Measurements from ENCODE around the gene PCDHGB1.
"Not testable (repeated sequence)": the region's sequence is repeated elsewhere in the genome, so short reads cannot be mapped to it uniquely, and the experiment has no call there.

Gene PCDHGB1

DNA sequence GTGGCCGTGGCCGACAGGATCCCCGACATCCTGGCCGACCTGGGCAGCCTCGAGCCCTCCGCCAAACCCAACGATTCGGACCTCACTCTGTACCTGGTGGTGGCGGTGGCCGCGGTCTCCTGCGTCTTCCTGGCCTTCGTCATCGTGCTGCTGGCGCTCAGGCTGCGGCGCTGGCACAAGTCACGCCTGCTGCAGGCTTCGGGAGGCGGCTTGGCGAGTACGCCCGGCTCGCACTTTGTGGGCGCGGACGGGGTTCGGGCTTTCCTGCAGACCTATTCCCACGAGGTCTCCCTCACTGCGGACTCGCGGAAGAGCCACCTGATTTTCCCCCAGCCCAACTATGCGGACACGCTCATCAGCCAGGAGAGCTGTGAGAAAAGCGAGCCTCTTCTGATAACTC, 3.9 kb upstream of the PCDHGB1 start:
- not testable (repeated sequence) for DNase-seq

DNA sequence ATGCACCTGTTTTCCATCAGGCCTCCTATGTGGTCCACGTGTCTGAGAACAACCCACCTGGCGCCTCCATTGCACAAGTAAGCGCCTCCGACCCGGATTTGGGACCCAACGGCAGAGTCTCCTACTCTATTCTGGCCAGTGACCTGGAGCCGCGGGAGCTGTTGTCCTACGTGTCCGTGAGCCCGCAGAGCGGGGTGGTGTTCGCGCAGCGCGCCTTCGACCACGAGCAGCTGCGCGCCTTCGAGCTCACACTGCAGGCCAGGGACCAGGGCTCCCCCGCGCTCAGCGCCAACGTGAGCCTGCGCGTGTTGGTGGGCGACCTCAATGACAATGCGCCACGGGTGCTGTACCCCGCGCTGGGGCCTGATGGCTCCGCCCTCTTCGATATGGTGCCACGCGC, 1.7 kb downstream of the PCDHGB1 start:
- no peak for DNase-seq

DNA sequence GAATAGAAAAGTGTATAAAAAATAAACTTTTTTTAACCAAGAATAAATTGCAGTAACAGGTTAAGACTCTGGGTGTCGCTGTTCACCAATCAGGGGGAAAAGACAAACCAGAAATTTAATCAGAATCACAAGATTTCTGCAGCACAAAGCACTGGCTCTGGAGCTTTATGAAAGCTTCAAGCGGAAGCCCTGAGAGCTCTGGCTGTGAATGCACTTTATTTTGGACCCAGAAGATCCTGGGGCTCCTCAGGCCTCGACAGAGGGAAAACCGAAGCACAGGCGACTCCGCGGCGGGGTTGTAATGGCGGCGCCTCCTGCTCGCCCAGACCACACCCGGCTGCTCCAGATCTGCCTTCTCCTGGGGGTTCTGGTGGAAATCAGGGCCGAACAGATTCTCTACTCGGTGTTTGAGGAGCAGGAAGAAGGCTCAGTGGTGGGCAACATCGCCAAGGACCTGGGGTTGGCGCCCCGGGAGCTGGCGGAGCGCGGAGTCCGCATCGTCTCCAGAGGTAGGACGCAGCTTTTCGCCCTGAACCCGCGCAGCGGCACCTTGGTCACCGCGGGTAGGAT, 5.1 kb downstream of the PCDHGB1 start, which contains the start of gene PCDHGA4:
PCDHGA4 (plus strand) TSS at position 122 of the 570 bp plus-strand sequence; CDS start at position 209, 87 bp downstream.
- DNase-seq = no peak

DNA sequence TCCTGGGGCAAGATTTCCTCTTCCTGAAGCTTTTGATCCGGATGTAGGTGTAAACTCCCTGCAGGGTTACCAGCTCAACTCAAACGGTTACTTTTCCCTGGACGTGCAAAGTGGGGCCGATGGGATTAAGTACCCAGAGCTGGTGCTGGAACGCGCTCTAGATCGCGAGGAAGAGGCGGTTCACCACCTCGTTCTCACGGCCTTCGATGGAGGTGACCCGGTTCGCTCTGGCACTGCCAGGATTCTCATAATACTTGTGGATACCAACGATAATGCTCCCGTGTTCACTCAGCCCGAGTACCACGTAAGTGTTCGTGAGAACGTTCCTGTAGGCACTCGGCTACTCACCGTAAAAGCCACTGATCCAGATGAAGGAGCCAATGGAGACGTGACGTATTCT, 5.7 kb downstream of the PCDHGB1 start:
- DNase-seq = no peak

DNA sequence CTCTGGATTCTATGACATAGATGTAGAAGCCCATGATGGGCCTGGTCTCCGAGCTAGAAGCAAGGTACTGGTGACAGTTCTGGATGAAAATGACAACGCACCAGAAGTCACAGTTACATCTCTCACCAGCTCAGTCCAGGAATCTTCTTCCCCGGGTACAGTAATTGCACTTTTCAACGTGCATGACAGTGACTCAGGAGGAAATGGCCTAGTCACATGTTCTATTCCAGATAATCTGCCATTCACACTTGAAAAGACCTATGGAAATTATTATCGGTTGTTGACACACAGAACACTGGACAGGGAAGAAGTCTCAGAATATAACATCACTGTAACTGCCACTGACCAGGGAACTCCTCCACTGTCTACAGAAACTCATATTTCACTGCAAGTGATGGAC, 6.2 kb downstream of the PCDHGB1 start:
- no peak for DNase-seq

DNA sequence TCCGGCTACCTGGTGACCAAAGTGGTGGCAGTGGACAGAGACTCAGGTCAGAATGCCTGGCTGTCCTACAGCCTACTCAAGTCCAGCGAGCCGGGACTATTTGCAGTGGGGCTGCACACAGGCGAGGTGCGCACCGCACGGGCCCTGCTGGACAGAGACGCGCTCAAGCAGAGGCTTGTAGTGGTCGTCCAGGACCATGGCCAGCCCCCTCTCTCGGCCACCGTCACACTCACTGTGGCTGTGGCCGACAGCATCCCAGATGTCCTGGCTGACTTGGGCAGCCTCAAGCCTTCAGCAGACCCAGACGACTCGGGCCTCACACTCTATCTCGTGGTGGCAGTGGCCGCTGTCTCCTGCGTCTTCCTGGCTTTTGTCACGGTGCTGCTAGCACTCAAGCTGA, 7.1 kb downstream of the PCDHGB1 start:
- no peak for DNase-seq

DNA sequence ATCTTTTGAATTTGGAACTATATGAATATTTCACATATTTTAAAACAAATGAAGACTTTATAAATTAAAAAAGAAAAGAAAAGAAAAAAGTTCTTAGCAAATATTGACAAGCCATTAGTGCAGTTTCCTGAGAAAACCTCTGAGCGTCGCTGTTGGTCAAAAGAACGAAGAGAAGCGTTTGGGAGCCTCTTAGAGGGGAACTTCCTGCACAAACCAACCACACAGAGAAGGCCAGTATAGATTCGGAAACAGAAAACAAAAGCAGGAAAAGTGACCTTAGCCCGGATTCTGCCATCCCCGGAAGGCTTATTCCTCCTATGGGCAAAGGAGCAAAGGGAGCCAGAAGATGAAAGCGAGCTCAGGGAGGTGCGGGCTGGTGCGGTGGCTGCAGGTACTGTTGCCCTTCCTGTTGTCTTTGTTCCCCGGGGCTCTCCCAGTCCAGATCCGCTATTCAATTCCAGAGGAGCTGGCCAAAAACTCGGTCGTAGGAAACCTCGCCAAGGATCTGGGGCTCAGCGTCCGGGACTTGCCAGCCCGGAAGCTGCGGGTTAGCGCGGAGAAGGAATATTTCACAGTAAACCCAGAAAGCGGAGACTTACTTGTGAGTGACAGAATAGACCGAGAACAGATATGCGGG, 10.0 kb downstream of the PCDHGB1 start, which contains the start of gene PCDHGB2:
PCDHGB2 (plus strand) TSS at position 205 of the 637 bp plus-strand sequence; CDS start at position 347, 142 bp downstream.
- no peak for DNase-seq

DNA sequence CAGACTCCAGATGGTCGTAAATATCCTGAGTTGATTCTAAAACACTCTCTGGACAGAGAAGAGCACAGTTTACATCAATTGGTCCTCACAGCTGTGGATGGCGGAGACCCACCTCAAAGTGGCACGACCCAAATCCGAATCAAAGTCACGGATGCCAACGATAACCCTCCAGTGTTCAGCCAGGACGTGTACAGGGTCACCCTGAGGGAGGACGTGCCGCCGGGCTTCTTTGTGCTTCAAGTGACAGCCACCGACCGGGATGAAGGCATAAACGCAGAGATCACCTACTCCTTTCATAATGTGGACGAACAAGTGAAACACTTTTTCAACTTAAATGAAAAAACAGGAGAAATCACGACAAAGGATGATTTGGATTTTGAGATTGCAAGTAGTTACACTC, 10.8 kb downstream of the PCDHGB1 start:
- no peak for DNase-seq

DNA sequence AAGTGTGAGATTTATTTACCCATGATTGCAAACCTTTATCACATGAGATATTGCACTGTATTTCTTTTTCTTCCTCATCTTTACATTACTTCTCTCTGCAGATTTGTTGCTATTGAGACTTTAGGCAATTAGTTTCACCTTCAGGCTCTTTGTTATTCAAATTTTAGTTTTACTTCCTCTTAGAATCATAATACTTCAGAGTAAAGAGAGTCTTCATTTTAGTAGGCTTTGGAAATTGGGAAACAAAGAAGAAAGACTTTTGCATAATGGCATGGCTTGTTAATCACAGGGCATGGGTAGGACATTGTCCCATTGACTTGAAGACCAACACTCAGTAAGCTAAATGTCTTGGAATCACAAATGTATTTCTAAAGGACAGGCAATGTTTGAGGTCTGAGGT, 12.8 kb downstream of the PCDHGB1 start:
- no peak for DNase-seq

DNA sequence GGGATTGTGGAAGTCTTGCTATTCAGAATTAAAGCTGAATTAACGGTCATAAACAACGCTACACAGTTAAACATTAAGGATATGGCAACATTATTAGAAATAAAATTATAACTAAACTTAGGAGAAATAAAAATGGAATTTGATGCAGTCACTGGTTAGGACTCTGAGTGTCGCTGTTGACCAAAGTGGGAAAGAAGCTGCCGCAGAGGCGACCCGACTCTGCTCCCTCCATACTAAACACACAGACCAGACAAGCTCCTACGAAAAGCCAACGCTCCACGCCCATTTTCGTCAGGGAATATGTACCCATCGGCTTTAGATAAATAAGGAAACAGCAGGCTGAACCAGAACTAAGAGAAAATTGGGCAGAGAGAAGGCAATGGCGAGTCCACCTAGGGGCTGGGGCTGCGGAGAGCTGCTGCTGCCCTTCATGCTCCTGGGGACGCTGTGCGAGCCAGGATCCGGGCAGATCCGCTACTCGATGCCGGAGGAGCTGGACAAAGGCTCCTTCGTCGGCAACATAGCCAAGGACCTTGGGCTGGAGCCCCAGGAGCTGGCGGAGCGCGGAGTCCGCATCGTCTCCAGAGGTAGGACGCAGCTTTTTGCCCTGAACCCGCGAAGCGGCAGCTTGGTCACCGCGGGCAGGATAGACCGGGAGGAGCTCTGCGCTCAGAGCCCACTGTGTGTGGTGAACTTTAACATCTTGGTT, 14.2 kb downstream of the PCDHGB1 start, which contains the start of gene PCDHGA5:
PCDHGA5 (plus strand) TSS at position 211 of the 709 bp plus-strand sequence; CDS start at position 380, 169 bp downstream.
- DNase-seq = no peak

DNA sequence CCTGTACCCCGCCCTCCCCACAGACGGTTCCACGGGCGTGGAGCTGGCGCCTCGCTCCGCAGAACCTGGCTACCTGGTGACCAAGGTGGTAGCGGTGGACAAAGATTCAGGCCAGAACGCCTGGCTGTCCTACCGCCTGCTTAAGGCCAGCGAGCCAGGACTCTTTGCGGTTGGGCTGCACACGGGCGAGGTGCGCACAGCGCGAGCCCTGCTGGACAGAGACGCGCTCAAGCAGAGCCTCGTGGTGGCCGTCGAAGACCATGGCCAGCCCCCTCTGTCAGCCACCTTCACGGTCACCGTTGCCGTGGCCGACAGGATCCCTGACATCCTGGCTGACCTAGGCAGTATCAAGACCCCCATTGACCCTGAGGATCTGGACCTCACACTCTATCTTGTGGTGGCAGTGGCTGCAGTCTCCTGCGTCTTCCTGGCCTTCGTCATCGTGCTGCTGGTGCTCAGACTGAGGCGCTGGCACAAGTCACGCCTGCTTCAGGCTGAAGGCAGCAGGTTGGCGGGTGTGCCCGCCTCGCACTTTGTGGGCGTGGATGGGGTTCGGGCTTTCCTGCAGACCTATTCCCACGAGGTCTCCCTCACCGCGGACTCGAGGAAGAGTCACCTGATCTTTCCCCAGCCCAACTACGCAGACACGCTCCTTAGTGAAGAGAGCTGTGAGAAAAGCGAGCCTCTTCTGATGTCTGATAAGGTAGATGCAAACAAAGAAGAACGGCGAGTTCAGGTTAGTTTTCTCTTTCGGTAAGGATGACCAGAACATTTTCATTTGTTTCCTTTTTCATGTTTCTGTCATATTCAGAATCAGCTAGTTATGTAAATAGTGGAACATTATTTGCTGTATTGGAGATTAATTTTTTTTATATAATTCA, 16.4 kb downstream of the PCDHGB1 start:
- DNase-seq = no peak

DNA sequence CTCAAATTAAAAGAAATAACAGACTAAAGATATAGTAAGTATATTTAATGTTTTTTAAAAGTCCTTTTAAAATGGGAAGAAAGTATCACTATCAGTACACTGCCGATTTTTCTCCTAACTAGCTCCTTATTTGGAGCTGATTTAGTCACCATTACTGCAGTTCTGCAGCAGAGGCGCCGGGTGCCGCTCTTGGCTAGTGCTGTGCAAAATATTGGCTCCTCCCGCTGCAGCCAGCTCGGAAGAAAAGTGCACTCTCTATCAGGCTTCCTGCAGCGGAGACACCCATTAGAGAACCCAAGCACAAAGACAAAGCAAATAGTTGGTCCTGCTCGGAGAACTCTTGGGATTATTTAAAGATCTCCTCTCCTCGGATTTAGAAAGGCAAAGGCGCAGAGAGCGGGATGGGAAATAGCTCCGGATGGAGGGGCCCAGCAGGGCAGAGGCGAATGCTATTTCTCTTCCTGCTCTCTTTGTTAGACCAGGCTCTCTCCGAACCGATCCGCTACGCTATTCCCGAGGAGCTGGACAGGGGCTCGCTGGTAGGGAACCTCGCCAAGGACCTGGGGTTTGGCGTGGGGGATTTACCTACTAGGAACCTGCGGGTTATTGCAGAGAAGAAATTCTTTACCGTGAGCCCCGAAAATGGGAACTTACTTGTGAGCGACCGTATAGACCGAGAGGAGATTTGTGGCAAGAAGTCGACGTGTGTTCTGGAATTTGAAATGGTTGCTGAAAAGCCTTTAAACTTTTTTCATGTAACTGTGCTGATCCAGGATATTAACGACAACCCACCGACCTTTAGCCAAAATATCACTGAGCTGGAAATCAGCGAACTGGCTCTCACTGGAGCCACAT, 20.3 kb downstream of the PCDHGB1 start, which contains the start of gene PCDHGB3:
PCDHGB3 (plus strand) TSS at position 249 of the 855 bp plus-strand sequence; CDS start at position 402, 153 bp downstream.
- DNase-seq = no peak

DNA sequence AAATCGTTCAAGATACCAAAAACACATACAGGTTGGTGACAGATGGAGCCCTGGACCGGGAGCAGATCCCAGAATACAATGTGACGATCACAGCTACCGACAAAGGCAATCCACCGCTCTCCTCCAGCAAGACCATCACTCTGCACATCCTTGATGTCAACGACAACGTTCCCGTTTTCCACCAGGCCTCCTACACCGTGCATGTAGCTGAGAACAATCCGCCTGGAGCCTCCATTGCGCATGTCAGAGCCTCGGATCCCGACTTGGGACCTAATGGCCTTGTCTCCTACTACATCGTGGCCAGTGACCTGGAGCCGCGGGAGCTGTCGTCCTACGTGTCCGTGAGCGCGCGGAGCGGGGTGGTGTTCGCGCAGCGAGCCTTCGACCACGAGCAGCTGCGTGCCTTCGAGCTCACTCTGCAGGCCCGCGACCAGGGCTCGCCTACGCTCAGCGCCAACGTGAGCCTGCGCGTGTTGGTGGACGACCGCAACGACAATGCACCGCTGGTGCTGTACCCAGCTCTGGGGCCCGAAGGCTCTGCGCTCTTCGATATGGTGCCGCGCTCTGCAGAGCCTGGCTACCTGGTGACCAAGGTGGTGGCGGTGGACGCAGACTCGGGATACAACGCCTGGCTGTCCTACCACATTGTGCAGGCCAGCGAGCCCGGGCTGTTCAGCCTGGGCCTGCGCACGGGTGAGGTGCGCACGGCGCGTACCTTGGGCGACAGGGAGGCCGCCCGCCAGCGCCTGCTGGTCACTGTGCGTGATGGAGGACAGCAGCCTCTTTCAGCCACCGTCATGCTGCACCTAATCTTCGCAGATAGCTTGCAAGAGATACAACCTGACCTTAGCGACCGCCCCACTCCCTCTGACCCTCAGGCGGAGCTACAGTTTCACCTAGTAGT, 21.9 kb downstream of the PCDHGB1 start:
- DNase-seq = no peak

DNA sequence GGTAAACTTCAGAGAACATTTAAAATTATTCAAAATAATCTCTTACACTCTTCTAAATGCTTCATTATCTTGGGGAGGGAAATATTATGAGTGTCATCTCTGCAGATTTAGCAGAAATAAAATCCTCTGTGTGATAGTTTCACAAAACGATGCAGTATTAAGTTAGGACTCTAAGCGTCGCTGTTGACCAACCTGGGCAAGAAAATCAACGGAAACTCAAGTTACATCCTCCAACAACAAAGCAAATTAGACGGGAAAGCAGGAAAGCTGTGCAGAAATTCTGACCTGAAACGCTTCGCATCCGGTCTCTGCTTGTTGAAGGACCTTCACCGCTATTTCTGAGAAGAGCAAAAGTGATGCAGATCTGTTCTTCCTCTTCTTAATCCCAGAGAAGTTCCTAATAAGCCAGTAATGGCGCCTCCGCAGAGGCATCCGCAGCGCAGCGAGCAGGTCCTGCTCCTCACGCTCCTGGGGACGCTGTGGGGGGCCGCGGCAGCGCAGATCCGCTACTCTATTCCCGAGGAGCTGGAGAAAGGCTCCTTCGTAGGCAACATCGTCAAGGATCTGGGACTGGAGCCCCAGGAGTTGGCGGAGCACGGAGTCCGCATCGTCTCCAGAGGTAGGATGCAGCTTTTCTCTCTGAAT, 23.9 kb downstream of the PCDHGB1 start, which contains the start of gene PCDHGA6:
PCDHGA6 (plus strand) TSS at position 219 of the 645 bp plus-strand sequence; CDS start at position 412, 193 bp downstream.
- DNase-seq = no peak

DNA sequence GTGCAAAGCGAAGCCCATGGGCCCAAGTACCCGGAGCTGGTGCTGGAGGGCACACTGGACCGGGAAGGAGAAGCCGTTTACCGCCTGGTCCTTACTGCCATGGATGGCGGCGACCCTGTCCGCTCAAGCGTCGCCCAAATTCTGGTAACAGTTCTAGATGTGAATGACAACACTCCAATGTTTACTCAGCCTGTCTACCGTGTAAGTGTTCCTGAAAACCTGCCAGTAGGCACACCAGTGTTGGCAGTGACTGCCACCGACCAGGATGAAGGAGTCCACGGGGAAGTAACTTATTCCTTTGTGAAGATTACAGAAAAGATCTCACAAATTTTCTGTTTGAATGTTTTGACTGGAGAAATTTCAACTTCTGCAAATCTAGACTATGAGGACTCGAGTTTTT, 24.7 kb downstream of the PCDHGB1 start:
- no peak for DNase-seq

DNA sequence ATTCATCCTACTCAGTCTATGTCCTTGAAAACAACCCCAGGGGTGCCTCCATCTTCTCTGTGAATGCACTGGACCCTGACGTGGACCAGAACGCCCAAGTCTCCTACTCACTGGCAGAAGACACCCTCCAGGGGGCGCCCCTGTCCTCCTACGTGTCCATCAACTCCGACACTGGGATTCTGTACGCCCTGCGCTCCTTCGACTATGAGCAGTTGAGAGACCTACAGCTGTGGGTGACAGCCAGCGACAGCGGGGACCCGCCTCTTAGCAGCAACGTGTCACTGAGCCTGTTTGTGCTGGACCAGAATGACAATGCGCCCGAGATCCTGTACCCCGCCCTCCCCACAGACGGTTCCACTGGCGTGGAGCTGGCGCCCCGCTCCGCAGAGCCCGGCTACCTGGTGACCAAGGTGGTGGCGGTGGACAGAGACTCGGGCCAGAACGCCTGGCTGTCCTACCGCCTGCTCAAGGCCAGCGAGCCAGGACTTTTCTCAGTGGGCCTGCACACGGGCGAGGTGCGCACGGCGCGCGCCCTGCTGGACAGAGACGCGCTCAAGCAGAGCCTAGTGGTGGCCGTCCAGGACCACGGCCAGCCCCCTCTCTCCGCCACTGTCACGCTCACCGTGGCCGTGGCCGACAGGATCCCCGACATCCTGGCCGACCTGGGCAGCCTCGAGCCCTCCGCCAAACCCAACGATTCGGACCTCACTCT, 25.7 kb downstream of the PCDHGB1 start:
- not testable (repeated sequence) for DNase-seq

DNA sequence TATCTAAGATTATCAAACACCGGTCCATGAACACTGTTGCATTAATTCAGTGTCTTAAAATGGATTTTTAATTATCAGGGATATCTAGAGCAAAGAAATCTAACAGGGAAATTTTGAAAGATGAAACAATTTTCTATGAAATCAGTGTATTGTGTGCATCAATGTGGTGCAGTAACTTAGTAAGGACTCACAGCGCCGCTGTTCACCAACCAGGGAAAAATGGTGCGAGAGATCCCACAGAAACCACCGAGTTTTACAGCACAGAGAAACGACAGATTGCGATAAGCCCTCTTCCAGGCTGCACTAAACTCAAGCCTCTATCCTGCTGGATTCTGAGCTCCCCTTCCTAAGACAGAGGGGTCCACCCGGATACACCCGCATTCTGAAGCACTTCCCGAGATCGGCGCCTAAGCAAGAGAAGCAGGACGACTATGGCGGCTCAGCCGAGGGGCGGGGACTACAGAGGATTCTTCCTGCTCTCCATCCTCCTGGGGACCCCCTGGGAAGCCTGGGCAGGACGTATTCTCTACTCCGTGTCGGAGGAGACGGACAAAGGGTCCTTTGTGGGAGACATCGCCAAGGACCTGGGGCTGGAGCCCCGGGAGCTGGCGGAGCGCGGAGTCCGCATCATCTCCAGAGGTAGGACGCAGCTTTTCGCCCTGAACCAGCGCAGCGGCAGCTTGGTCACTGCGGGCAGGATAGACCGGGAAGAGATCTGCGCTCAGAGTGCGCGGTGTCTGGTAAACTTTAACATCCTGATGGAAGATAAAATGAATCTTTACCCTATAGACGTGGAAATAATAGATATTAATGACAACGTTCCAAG, 32.8 kb downstream of the PCDHGB1 start, which contains the start of gene PCDHGA7:
PCDHGA7 (plus strand) TSS at position 274 of the 826 bp plus-strand sequence; CDS start at position 432, 158 bp downstream.
- DNase-seq = no peak

DNA sequence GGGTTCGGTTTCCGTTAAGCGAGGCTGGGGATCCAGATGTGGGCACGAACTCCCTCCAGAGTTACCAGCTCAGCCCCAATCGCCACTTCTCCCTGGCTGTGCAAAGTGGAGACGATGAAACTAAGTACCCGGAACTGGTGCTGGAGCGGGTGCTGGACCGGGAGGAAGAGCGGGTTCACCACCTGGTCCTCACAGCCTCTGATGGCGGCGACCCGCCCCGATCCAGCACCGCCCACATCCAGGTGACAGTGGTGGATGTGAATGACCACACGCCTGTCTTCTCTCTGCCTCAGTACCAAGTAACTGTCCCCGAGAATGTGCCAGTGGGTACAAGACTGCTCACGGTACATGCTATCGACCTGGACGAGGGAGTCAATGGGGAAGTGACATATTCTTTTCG, 33.4 kb downstream of the PCDHGB1 start:
- no peak for DNase-seq
